Stimulated activated naive CD8-positive, alpha-beta T cell treated with anti-CD3 and anti-CD28 coated beads, Interleukin-15, amount 100 ng/mL, for 72 hours (primary cell): ENCODE data around the gene CCDC188.
"Not testable (repeated sequence)": the region's sequence is repeated elsewhere in the genome, so short reads cannot be mapped to it uniquely, and the experiment has no call there.

Source experiments
- ATAC-seq: fragments of 150-1000 bp; cut with Tn5 transposase; 2 replicates; pipeline ENCODE4 v1.10.0; 2021; ENCODE audit warnings: mild to moderate bottlenecking, moderate library complexity
- DNase-seq, 2 donors: peaks; one replicate each; pipeline ENCODE4 v3.0.0; 2021 to 2022
- H3K27ac Mint-ChIP-seq, 2 donors: one replicate each; pipeline ENCODE4 v1.8.0; 2022; ENCODE audit warnings: mild to moderate bottlenecking in 2 of 2, mixed read lengths in 2 of 2, moderate library complexity in 2 of 2
- H3K27me3 Mint-ChIP-seq: one replicate; pipeline ENCODE4 v1.8.0; 2022; ENCODE audit warnings: mixed read lengths
- H3K4me1 Mint-ChIP-seq: one replicate; pipeline ENCODE4 v1.8.0; 2022; ENCODE audit warnings: mild to moderate bottlenecking, mixed read lengths
- H3K4me3 Mint-ChIP-seq, 2 donors: one replicate each; pipeline ENCODE4 v1.8.0; 2022; ENCODE audit warnings: mild to moderate bottlenecking in 2 of 2, mixed read lengths in 2 of 2, moderate library complexity in 1 of 2
- H3K9me3 Mint-ChIP-seq, 2 donors: one replicate each; pipeline ENCODE4 v1.8.0; 2022; ENCODE audit warnings: mixed read lengths in 2 of 2

Gene CCDC188

GRCh38 chr22:20165421-20165820 is 14.6 kb upstream of the CCDC188 start:
- ATAC-seq (no peak), DNase-seq (no peak)
- Mint-ChIP-seq H3K27me3 (no peaks in the 10 kb centered on the region), H3K9me3 (peaks cover 6 to 7% of the 10 kb centered on the region in 2 donors), H3K27ac (no peak overlapping the region), H3K4me3 (no peak overlapping the region), H3K4me1 (no peaks in the 10 kb centered on the region)

GRCh38 chr22:20164863-20165262 is 14.0 kb upstream of the CCDC188 start:
- H3K9me3 Mint-ChIP-seq, result peaks cover 6 to 7% of the 10 kb centered on the region in 2 donors
- H3K27me3 Mint-ChIP-seq, result no peaks in the 10 kb centered on the region
- no peak for DNase-seq
- ATAC-seq, result no peak
- no peak overlapping the region for H3K4me3 Mint-ChIP-seq
- H3K27ac Mint-ChIP-seq, result no peak overlapping the region
- H3K4me1 Mint-ChIP-seq, result no peaks in the 10 kb centered on the region

- peaks cover 6% of the 10 kb centered on the region for H3K4me1 Mint-ChIP-seq
- H3K9me3 Mint-ChIP-seq, result peaks cover 6 to 7% of the 10 kb centered on the region in 2 donors
- DNase-seq, result no peak
- ATAC-seq, result no peak
- H3K27ac Mint-ChIP-seq, result no peak overlapping the region
- peaks cover 14% of the 10 kb centered on the region for H3K27me3 Mint-ChIP-seq
- H3K4me3 Mint-ChIP-seq, result no peak overlapping the region
These were observed 9.2 kb upstream of the CCDC188 start for GRCh38 chr22:20160041-20160440.

- H3K4me1 Mint-ChIP-seq, H3K9me3 Mint-ChIP-seq, H3K4me3 Mint-ChIP-seq, ATAC-seq, DNase-seq: not testable (repeated sequence)
- Mint-ChIP-seq H3K27me3 (peaks cover 14% of the 10 kb centered on the region), H3K27ac (peak overlapping the region in 1 of 2 donors; percentile 90)
These were observed 8.7 kb upstream of the CCDC188 start for GRCh38 chr22:20159531-20159930.

GRCh38 chr22:20159076-20159475 is 8.2 kb upstream of the CCDC188 start:
- peaks cover 14% of the 10 kb centered on the region for H3K27me3 Mint-ChIP-seq
- no peak overlapping the region for H3K4me3 Mint-ChIP-seq
- H3K9me3 Mint-ChIP-seq, result peaks cover 1% of the 10 kb centered on the region in 2 donors
- H3K27ac Mint-ChIP-seq, result peak overlapping the region in 1 of 2 donors; percentile 90
- DNase-seq, result no peak
- H3K4me1 Mint-ChIP-seq, result peaks cover 6% of the 10 kb centered on the region
- no peak for ATAC-seq

- H3K4me3 Mint-ChIP-seq, result no peak overlapping the region
- no peak for DNase-seq
- peaks cover 14% of the 10 kb centered on the region for H3K27me3 Mint-ChIP-seq
- no peak overlapping the region for H3K27ac Mint-ChIP-seq
- ATAC-seq, result no peak
- no peaks in the 10 kb centered on the region for H3K9me3 Mint-ChIP-seq
- peaks cover 6% of the 10 kb centered on the region for H3K4me1 Mint-ChIP-seq
These were observed 7.7 kb upstream of the CCDC188 start for GRCh38 chr22:20158391-20159036.

GRCh38 chr22:20157430-20158183 is 6.8 kb upstream of the CCDC188 start:
- Mint-ChIP-seq H3K27me3 (peaks cover 14% of the 10 kb centered on the region), H3K27ac (no peak overlapping the region), H3K9me3 (no peaks in the 10 kb centered on the region), H3K4me3 (no peak overlapping the region), H3K4me1 (peaks cover 6% of the 10 kb centered on the region)
- ATAC-seq, result no peak
- DNase-seq, result no peak

GRCh38 chr22:20156611-20157429 is 6.0 kb upstream of the CCDC188 start:
- peak; percentile 86 to 88 for DNase-seq
- no peaks in the 10 kb centered on the region for H3K9me3 Mint-ChIP-seq
- H3K27ac Mint-ChIP-seq, result peak overlapping the region in 1 of 2 donors; percentile 76

GRCh38 chr22:20156042-20156389 is 5.2 kb upstream of the CCDC188 start:
- H3K27ac Mint-ChIP-seq, result no peak overlapping the region
- H3K4me1 Mint-ChIP-seq, result peaks cover 6% of the 10 kb centered on the region
- ATAC-seq (no peak), DNase-seq (no peak)
- no peaks in the 10 kb centered on the region for H3K9me3 Mint-ChIP-seq
- peaks cover 14% of the 10 kb centered on the region for H3K27me3 Mint-ChIP-seq
- H3K4me3 Mint-ChIP-seq, result no peak overlapping the region

More at GRCh38 chr22:20156611-20157429, 6.0 kb upstream of the CCDC188 start:
- Mint-ChIP-seq H3K27me3 (peaks cover 14% of the 10 kb centered on the region), H3K4me3 (no peak overlapping the region), H3K4me1 (peaks cover 6% of the 10 kb centered on the region)
- peak; percentile 85 for ATAC-seq

GRCh38 chr22:20155330-20156041 is 4.6 kb upstream of the CCDC188 start:
- Mint-ChIP-seq H3K27ac (no peak overlapping the region), H3K27me3 (peaks cover 14% of the 10 kb centered on the region), H3K4me1 (peaks cover 6% of the 10 kb centered on the region), H3K4me3 (no peak overlapping the region), H3K9me3 (no peaks in the 10 kb centered on the region)
- ATAC-seq (no peak), DNase-seq (no peak)

- Mint-ChIP-seq H3K4me3 (no peak overlapping the region), H3K4me1 (peaks cover 6% of the 10 kb centered on the region), H3K27me3 (peaks cover 14% of the 10 kb centered on the region), H3K27ac (peak overlapping the region in 1 of 2 donors; percentile 27), H3K9me3 (no peaks in the 10 kb centered on the region)
- ATAC-seq, result peak; percentile 18
- DNase-seq, result no peak
These were observed 3.8 kb upstream of the CCDC188 start for GRCh38 chr22:20154602-20155187.

GRCh38 chr22:20153945-20154344 is 3.1 kb upstream of the CCDC188 start:
- Mint-ChIP-seq H3K4me3 (no peak overlapping the region), H3K27me3 (peaks cover 14% of the 10 kb centered on the region), H3K27ac (no peak overlapping the region), H3K9me3 (no peaks in the 10 kb centered on the region), H3K4me1 (peaks cover 6% of the 10 kb centered on the region)
- no peak for DNase-seq
- ATAC-seq, result no peak

- H3K9me3 Mint-ChIP-seq, result no peaks in the 10 kb centered on the region
- no peak for DNase-seq
- H3K4me3 Mint-ChIP-seq, result no peak overlapping the region
- no peak for ATAC-seq
- H3K27ac Mint-ChIP-seq, result peak overlapping the region in 1 of 2 donors; percentile 30
- peaks cover 14% of the 10 kb centered on the region for H3K27me3 Mint-ChIP-seq
- peaks cover 9% of the 10 kb centered on the region for H3K4me1 Mint-ChIP-seq
These were observed 1.6 kb upstream of the CCDC188 start for GRCh38 chr22:20152464-20152890.

GRCh38 chr22:20151276-20151588 is 377 bp upstream of the CCDC188 start:
- Mint-ChIP-seq H3K27me3 (peaks cover 2% of the 10 kb centered on the region), H3K4me3 (no peak overlapping the region), H3K4me1 (peaks cover 11% of the 10 kb centered on the region), H3K27ac (no peak overlapping the region), H3K9me3 (no peaks in the 10 kb centered on the region)
- ATAC-seq, result no peak
- DNase-seq, result no peak
